ENCODE measurements around the gene ARCN1. TPM values are rescaled to one million over a fixed set of nuclear protein-coding genes. Genes with fewer than 3 reads are reported as not detected.
"Not testable (repeated sequence)": the region's sequence is repeated elsewhere in the genome, so short reads cannot be mapped to it uniquely, and the experiment has no call there.

The ARCN1 gene
- total and polyA plus RNA-seq, 2 donors from 2014 or later: 64.7 to 107 TPM

GRCh38 chr11:118609380-118610224, 37.4 kb downstream of the ARCN1 start:
- Histone ChIP-seq H3K27me3 (ENCODE audit: control insufficient read depth, insufficient read depth, low read length) (peaks cover 4% of the 10 kb centered on the region), H3K9ac (ENCODE audit: low read length in 3 of 3) (peak overlapping the region in 2 of 3 donors; percentile 22 to 90), H3K36me3 (ENCODE audit: control insufficient read depth in 2 of 3, insufficient read depth in 3 of 3, low read length in 3 of 3) (peaks cover 0 to 6% (median 0%) of the 10 kb centered on the region in 3 donors), H3K4me3 (ENCODE audit: low read length in 3 of 3) (peak overlapping the region; percentile 36 to 74 (median 53)), H3K27ac (ENCODE audit: low read depth in 2 of 2, low read length in 2 of 2) (peak overlapping the region; percentile 86 to 88), H3K4me1 (ENCODE audit: control insufficient read depth in 2 of 3, insufficient read depth in 2 of 3, low read depth in 1 of 3, low read length in 3 of 3) (peaks cover 17 to 51% (median 44%) of the 10 kb centered on the region in 3 donors), H3K9me3 (ENCODE audit: control insufficient read depth in 2 of 3, insufficient read depth in 1 of 3, low read length in 3 of 3) (no peaks in the 10 kb centered on the region)
- intact Hi-C loops (cut with DNase I): no loop called here
- no peak for TF ChIP-seq CTCF (IDR thresholded peaks at IDR 0.05; ENCODE audit: borderline replicate concordance, extremely low read depth, insufficient read depth)
- DNase-seq (peak in 4 of 5 donors; percentile 38 to 83 (median 58)), FAIRE-seq (no peak)

- Histone ChIP-seq H3K9me3 (ENCODE audit: control insufficient read depth in 2 of 3, insufficient read depth in 1 of 3, low read length in 3 of 3) (no peaks in the 10 kb centered on the region), H3K36me3 (ENCODE audit: control insufficient read depth in 2 of 3, insufficient read depth in 3 of 3, low read length in 3 of 3) (peaks cover 0 to 7% (median 0%) of the 10 kb centered on the region in 3 donors), H3K27me3 (ENCODE audit: control insufficient read depth, insufficient read depth, low read length) (peaks cover 4% of the 10 kb centered on the region), H3K4me3 (ENCODE audit: low read length in 3 of 3) (peak overlapping the region in 2 of 3 donors; percentile 15 to 74), H3K9ac (ENCODE audit: low read length in 3 of 3) (peak overlapping the region in 2 of 3 donors; percentile 11 to 73), H3K27ac (ENCODE audit: low read depth in 2 of 2, low read length in 2 of 2) (peak overlapping the region; percentile 86 to 88), H3K4me1 (ENCODE audit: control insufficient read depth in 2 of 3, insufficient read depth in 2 of 3, low read depth in 1 of 3, low read length in 3 of 3) (peaks cover 10 to 47% (median 43%) of the 10 kb centered on the region in 3 donors)
- TF ChIP-seq CTCF (IDR thresholded peaks at IDR 0.05; ENCODE audit: borderline replicate concordance, extremely low read depth, insufficient read depth): no peak
- intact Hi-C loops (cut with DNase I): no loop called here
- FAIRE-seq (no peak), DNase-seq (peak in 1 of 5 donors; percentile 61)
Measured at GRCh38 chr11:118610225-118610772, 38.1 kb downstream of the ARCN1 start.

GRCh38 chr11:118610773-118611432, 38.7 kb downstream of the ARCN1 start:
- Histone ChIP-seq H3K4me3 (ENCODE audit: low read length in 3 of 3) (peak overlapping the region in 2 of 3 donors; percentile 23 to 74), H3K27ac (ENCODE audit: low read depth in 2 of 2, low read length in 2 of 2) (peak overlapping the region; percentile 86 to 88), H3K36me3 (ENCODE audit: control insufficient read depth in 2 of 3, insufficient read depth in 3 of 3, low read length in 3 of 3) (peaks cover under 1 to 8% (median 2%) of the 10 kb centered on the region in 3 donors), H3K9ac (ENCODE audit: low read length in 3 of 3) (peak overlapping the region in 2 of 3 donors; percentile 11 to 73), H3K9me3 (ENCODE audit: control insufficient read depth in 2 of 3, insufficient read depth in 1 of 3, low read length in 3 of 3) (no peaks in the 10 kb centered on the region), H3K4me1 (ENCODE audit: control insufficient read depth in 2 of 3, insufficient read depth in 2 of 3, low read depth in 1 of 3, low read length in 3 of 3) (peaks cover 10 to 48% (median 42%) of the 10 kb centered on the region in 3 donors), H3K27me3 (ENCODE audit: control insufficient read depth, insufficient read depth, low read length) (peaks cover 4% of the 10 kb centered on the region)
- intact Hi-C loops (cut with DNase I): no loop called here
- no peak for FAIRE-seq
- TF ChIP-seq CTCF (IDR thresholded peaks at IDR 0.05; ENCODE audit: borderline replicate concordance, extremely low read depth, insufficient read depth): peak; percentile 85
- peak; percentile 80 to 94 (median 91) for DNase-seq

GRCh38 chr11:118611433-118611795, 39.2 kb downstream of the ARCN1 start:
- H3K27me3 ChIP-seq (ENCODE audit: control insufficient read depth, insufficient read depth, low read length); FAIRE-seq; H3K9me3 ChIP-seq (ENCODE audit: control insufficient read depth in 2 of 3, insufficient read depth in 1 of 3, low read length in 3 of 3); intact Hi-C loops (cut with DNase I): not testable (repeated sequence)
- peak in 1 of 5 donors; percentile 37 for DNase-seq
- H3K4me1 ChIP-seq (ENCODE audit: control insufficient read depth in 2 of 3, insufficient read depth in 2 of 3, low read depth in 1 of 3, low read length in 3 of 3): peaks cover 10 to 50% (median 41%) of the 10 kb centered on the region in 3 donors
- H3K27ac ChIP-seq (ENCODE audit: low read depth in 2 of 2, low read length in 2 of 2): peak overlapping the region; percentile 51 to 75
- peaks cover 2 to 13% (median 6%) of the 10 kb centered on the region in 3 donors for H3K36me3 ChIP-seq (ENCODE audit: control insufficient read depth in 2 of 3, insufficient read depth in 3 of 3, low read length in 3 of 3)
- peak overlapping the region in 1 of 3 donors; percentile 51 for H3K9ac ChIP-seq (ENCODE audit: low read length in 3 of 3)
- peak overlapping the region in 2 of 3 donors; percentile 23 to 32 for H3K4me3 ChIP-seq (ENCODE audit: low read length in 3 of 3)
